ENCODE data around the gene ZNF618. TPM values are rescaled to one million over a fixed set of nuclear protein-coding genes. Genes with fewer than 3 reads are reported as not detected.

Gene ZNF618
- total RNA-seq, 2 donors from 2014 or later, result 0.04 TPM; not detected in 1

DNA sequence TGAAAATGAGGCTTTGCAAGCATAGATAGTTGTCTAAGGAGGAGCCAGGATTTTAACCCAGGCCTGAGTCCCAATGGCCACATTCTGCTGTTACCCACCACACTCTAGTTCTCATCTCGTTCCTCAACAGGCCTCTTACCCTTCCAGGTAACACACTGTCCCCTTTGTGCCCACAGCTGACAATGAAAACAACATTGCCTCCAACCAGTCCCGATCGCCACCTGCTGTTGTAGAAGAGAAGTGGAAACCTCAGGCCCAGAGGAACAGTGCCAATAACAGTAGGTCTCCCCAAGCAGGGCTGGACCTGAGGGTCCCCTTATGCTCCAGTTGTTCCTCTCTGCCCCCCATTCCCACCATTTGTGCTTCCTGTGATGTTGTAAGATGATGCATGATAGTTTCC is 171.6 kb downstream of the ZNF618 start:
- no peak overlapping the region for H3K27ac Mint-ChIP-seq
- no peaks in the 10 kb centered on the region for H3K36me3 Mint-ChIP-seq (ENCODE audit: low read depth)
- H3K9me3 Mint-ChIP-seq, result peaks cover 4% of the 10 kb centered on the region
- peaks cover 11% of the 10 kb centered on the region for H3K27me3 Mint-ChIP-seq
- H3K4me3 Mint-ChIP-seq, result no peak overlapping the region
- ATAC-seq (replicated peaks), result no peak
- no peaks in the 10 kb centered on the region for H3K4me1 Mint-ChIP-seq

DNA sequence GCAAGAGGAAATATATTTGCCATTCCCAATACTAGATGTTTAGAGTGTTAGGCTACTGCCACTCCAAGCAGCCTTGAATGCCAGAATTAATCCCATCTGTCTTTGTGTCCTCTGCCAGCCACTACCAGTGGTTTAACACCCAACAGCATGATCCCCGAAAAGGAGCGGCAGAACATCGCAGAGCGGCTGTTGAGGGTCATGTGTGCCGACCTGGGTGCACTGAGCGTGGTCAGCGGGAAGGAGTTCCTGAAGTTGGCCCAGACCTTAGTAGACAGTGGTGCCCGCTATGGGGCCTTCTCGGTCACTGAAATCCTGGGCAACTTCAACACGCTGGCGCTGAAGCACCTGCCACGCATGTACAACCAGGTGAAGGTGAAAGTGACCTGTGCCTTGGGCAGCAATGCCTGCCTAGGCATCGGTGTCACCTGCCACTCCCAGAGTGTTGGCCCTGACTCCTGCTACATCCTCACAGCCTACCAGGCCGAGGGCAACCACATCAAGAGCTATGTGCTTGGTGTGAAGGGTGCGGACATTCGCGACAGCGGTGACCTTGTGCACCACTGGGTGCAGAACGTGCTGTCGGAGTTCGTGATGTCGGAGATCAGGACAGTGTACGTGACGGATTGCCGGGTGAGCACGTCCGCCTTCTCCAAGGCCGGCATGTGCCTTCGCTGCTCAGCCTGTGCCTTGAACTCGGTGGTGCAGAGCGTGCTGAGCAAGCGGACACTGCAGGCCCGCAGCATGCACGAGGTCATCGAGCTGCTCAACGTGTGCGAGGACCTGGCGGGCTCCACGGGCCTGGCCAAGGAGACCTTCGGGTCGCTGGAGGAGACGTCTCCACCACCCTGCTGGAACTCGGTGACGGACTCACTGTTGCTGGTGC is 172.7 kb downstream of the ZNF618 start:
- H3K9me3 Mint-ChIP-seq, result peaks cover 3% of the 10 kb centered on the region
- no peak overlapping the region for H3K4me3 Mint-ChIP-seq
- H3K27ac Mint-ChIP-seq, result no peak overlapping the region
- H3K36me3 Mint-ChIP-seq (ENCODE audit: low read depth), result no peaks in the 10 kb centered on the region
- H3K27me3 Mint-ChIP-seq, result peaks cover 9% of the 10 kb centered on the region
- H3K4me1 Mint-ChIP-seq, result no peaks in the 10 kb centered on the region
- no peak for ATAC-seq (replicated peaks)

DNA sequence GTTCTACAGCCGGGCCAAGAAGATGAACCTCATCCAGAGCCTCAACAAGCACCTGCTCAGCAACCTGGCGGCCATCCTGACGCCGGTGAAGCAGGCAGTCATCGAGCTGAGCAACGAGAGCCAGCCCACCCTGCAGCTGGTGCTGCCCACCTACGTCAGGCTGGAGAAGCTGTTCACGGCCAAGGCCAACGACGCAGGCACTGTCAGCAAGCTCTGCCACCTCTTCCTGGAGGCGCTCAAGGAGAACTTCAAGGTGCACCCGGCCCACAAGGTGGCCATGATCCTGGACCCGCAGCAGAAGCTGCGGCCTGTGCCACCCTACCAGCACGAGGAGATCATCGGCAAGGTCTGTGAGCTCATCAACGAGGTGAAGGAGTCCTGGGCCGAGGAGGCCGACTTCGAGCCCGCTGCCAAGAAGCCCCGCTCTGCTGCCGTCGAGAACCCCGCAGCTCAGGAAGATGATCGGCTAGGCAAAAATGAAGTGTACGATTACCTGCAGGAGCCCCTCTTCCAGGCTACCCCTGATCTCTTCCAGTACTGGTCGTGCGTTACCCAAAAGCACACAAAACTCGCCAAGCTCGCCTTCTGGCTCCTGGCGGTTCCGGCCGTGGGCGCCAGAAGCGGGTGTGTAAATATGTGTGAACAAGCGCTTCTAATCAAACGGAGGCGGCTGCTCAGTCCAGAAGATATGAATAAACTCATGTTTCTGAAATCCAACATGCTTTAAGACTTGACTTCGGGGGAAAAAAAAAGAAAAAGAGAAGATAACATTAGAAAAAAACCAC is 173.5 kb downstream of the ZNF618 start:
- no peak overlapping the region for H3K27ac Mint-ChIP-seq
- no peaks in the 10 kb centered on the region for H3K36me3 Mint-ChIP-seq (ENCODE audit: low read depth)
- peaks cover 3% of the 10 kb centered on the region for H3K27me3 Mint-ChIP-seq

GRCh38 chr9:114050226-114050568 is 174.1 kb downstream of the ZNF618 start:
- Mint-ChIP-seq H3K4me1 (no peaks in the 10 kb centered on the region), H3K36me3 (ENCODE audit: low read depth) (no peaks in the 10 kb centered on the region), H3K27me3 (peaks cover 3% of the 10 kb centered on the region), H3K4me3 (no peak overlapping the region), H3K9me3 (no peaks in the 10 kb centered on the region), H3K27ac (no peak overlapping the region)
- no peak for ATAC-seq (replicated peaks)

More for the DNA sequence above, 173.5 kb downstream of the ZNF618 start:
- Mint-ChIP-seq H3K4me1 (no peaks in the 10 kb centered on the region), H3K9me3 (no peaks in the 10 kb centered on the region), H3K4me3 (no peak overlapping the region)
- ATAC-seq (replicated peaks), result no peak

GRCh38 chr9:114050646-114051045 is 174.5 kb downstream of the ZNF618 start:
- H3K27me3 Mint-ChIP-seq, result peaks cover 3% of the 10 kb centered on the region
- H3K4me3 Mint-ChIP-seq, result no peak overlapping the region
- no peaks in the 10 kb centered on the region for H3K9me3 Mint-ChIP-seq
- no peak for ATAC-seq (replicated peaks)
- H3K36me3 Mint-ChIP-seq (ENCODE audit: low read depth), result no peaks in the 10 kb centered on the region
- no peak overlapping the region for H3K27ac Mint-ChIP-seq
- no peaks in the 10 kb centered on the region for H3K4me1 Mint-ChIP-seq

DNA sequence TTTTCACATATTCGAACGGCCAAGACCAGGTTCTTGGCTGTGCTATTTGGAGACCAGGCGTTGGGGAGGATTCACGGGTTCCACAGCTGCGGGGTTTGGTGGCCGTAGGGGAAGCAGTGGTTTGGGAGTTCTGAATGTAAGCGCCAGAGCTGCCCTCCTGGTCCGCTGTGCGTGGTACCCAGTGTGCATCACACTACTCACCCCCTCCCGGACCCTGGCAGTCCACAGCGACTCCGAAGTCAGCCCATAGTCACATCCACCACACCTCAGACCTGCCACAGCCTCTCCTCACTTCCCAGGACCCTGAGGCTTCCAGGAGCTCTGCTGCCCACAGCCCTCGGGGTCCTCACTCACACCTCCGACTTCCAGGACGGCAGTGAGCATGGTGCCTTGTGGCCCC is 175.2 kb downstream of the ZNF618 start:
- no peak overlapping the region for H3K27ac Mint-ChIP-seq
- H3K4me3 Mint-ChIP-seq, result no peak overlapping the region
- no peaks in the 10 kb centered on the region for H3K36me3 Mint-ChIP-seq (ENCODE audit: low read depth)
- no peak for ATAC-seq (replicated peaks)
- H3K27me3 Mint-ChIP-seq, result no peaks in the 10 kb centered on the region
- no peaks in the 10 kb centered on the region for H3K4me1 Mint-ChIP-seq
- H3K9me3 Mint-ChIP-seq, result no peaks in the 10 kb centered on the region

DNA sequence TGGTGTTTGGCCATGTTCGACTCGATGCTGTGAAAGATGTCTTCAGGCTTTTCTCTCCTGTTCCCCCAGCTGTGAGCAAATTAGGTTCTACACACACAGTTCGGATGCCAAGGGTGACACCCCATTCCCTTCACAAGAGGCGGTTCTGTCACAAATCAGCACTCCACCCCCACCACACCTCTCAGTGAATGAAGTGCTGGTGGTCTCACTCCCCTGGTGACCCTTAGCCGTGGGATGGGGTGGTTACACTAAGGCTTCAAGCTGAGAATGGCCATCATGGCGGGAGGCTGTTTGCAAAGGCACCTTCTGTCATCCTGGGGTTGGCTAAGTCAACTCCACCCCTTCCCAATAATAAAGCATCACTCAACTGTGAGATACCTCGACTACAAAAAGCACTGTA is 175.6 kb downstream of the ZNF618 start:
- H3K36me3 Mint-ChIP-seq (ENCODE audit: low read depth), result no peaks in the 10 kb centered on the region
- H3K27me3 Mint-ChIP-seq, result no peaks in the 10 kb centered on the region
- ATAC-seq (replicated peaks), result no peak
- no peaks in the 10 kb centered on the region for H3K9me3 Mint-ChIP-seq
- no peaks in the 10 kb centered on the region for H3K4me1 Mint-ChIP-seq
- no peak overlapping the region for H3K4me3 Mint-ChIP-seq
- H3K27ac Mint-ChIP-seq, result no peak overlapping the region

DNA sequence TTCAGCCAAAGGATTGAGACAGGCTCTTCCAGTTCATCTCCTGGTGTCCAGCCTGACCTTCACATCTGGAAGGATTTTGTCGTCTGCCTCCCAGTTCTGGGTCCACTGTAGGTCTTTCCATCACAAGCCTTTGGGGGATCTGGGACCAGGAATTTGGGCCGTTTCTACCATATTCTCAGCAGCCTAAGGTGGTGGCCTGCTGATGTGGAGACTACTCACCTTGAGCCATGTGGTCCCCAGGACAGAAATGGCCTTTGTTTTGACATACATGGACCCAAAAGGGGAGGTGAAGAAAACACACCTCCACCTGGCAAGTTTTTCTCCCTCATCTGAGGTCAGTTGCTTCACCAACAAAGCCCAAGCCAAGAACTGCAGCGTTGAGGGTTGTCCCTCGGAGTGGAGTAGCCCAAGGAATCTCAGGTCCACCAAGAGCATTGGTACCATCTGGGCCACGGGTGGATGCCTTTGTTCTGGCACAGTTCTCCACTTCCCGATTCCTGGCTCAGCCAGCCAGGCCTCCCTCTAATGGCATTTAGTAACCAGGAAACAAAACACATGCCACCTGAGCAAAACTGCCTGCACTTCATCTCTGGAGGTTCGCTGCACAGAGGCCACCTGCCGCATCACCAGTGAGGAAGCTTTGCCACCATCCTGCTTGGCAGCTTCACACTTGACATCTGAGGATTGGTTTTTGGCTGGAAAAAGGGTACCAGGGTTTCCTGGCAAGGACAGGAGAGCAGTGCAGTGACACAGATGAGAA is 177.3 kb downstream of the ZNF618 start:
- H3K27me3 Mint-ChIP-seq, result no peaks in the 10 kb centered on the region
- H3K27ac Mint-ChIP-seq, result no peak overlapping the region
- no peaks in the 10 kb centered on the region for H3K9me3 Mint-ChIP-seq
- no peak for ATAC-seq (replicated peaks)
- no peaks in the 10 kb centered on the region for H3K4me1 Mint-ChIP-seq
- no peaks in the 10 kb centered on the region for H3K36me3 Mint-ChIP-seq (ENCODE audit: low read depth)
- no peak overlapping the region for H3K4me3 Mint-ChIP-seq

DNA sequence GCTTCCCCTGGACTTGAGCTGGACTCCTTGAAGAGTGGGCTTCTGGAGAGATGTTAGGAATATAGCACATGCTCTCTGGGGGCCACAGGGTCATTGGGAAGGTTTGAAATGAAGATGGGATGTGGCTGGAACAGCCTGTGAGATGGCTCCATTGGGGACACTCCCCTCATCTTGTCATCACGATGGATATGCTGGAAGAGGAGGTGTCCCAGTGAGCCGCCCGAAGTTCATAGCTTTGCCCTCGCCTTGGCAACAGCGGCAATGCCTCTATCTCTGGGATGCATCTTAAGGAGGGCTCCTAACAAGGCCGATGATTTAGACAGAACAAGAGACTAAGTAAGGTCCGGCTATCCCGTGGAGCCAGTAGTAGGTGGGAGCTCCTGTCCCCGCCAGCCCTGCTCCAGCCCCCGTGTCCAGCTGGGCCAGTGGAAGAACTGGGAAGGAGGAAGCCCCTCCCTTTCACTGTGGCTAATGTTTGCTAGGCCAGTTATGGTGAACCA is 178.1 kb downstream of the ZNF618 start:
- H3K9me3 Mint-ChIP-seq, result no peaks in the 10 kb centered on the region

GRCh38 chr9:114055061-114055460 is 179.0 kb downstream of the ZNF618 start:
- no peaks in the 10 kb centered on the region for H3K27me3 Mint-ChIP-seq
- H3K4me1 Mint-ChIP-seq, result no peaks in the 10 kb centered on the region
- H3K27ac Mint-ChIP-seq, result no peak overlapping the region
- H3K4me3 Mint-ChIP-seq, result no peak overlapping the region
- ATAC-seq (replicated peaks), result no peak
- no peaks in the 10 kb centered on the region for H3K9me3 Mint-ChIP-seq
- H3K36me3 Mint-ChIP-seq (ENCODE audit: low read depth), result no peaks in the 10 kb centered on the region

More for the DNA sequence above, 178.1 kb downstream of the ZNF618 start:
- Mint-ChIP-seq H3K4me3 (no peak overlapping the region), H3K27ac (no peak overlapping the region), H3K4me1 (no peaks in the 10 kb centered on the region), H3K36me3 (ENCODE audit: low read depth) (no peaks in the 10 kb centered on the region), H3K27me3 (no peaks in the 10 kb centered on the region)
- no peak for ATAC-seq (replicated peaks)

GRCh38 chr9:114055894-114056293 is 179.8 kb downstream of the ZNF618 start:
- H3K36me3 Mint-ChIP-seq (ENCODE audit: low read depth), result no peaks in the 10 kb centered on the region
- H3K4me1 Mint-ChIP-seq, result no peaks in the 10 kb centered on the region
- H3K27me3 Mint-ChIP-seq, result no peaks in the 10 kb centered on the region

DNA sequence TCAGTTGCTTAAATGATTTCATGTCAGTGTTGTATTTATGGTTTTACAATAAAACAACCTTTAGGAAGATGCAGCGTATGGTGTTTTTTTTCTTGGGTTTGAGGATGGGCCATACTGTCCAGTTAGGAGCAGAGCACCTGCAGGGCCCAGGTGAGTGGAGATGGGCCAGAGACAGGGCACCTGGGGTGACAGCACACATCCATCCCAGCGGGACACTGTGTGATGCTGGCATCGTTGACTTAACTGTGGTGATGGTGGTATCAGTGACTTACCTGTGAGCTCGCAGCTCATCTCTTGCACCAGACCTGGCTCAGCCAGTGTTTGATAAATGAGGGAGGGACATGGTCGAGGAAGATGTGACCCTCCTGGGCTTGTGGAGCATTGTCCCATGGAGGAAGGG is 180.4 kb downstream of the ZNF618 start:
- no peaks in the 10 kb centered on the region for H3K9me3 Mint-ChIP-seq
- H3K36me3 Mint-ChIP-seq (ENCODE audit: low read depth), result no peaks in the 10 kb centered on the region
- peaks cover under 1% of the 10 kb centered on the region for H3K27me3 Mint-ChIP-seq
- H3K4me1 Mint-ChIP-seq, result no peaks in the 10 kb centered on the region
- ATAC-seq (replicated peaks), result no peak
- no peak overlapping the region for H3K27ac Mint-ChIP-seq
- H3K4me3 Mint-ChIP-seq, result no peak overlapping the region

More at GRCh38 chr9:114055894-114056293, 179.8 kb downstream of the ZNF618 start:
- no peak overlapping the region for H3K4me3 Mint-ChIP-seq
- H3K9me3 Mint-ChIP-seq, result no peaks in the 10 kb centered on the region
- no peak for ATAC-seq (replicated peaks)
- no peak overlapping the region for H3K27ac Mint-ChIP-seq

GRCh38 chr9:114057161-114057885 is 181.2 kb downstream of the ZNF618 start:
- ATAC-seq (replicated peaks), result no peak
- Mint-ChIP-seq H3K27ac (no peak overlapping the region), H3K9me3 (no peaks in the 10 kb centered on the region), H3K4me1 (no peaks in the 10 kb centered on the region), H3K36me3 (ENCODE audit: low read depth) (no peaks in the 10 kb centered on the region), H3K27me3 (peaks cover 6% of the 10 kb centered on the region), H3K4me3 (no peak overlapping the region)

DNA sequence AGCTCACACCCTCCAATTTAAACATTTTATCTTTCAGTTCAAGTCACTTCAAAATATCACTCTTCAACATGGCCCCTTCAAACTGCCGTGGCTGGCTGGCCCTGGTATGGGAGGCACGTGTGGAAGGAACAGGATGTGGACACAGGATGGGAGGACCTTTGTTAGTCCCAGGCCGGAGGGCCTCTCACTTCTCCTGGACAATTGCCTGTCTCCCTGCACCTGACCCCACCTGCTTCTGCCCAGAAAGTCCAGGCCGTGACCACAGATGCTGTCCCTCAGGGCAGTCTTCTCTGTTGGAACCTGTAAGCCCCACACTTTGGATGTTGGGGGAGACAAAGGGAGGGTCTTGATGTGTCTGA is 182.6 kb downstream of the ZNF618 start:
- Mint-ChIP-seq H3K9me3 (no peaks in the 10 kb centered on the region), H3K4me1 (no peaks in the 10 kb centered on the region), H3K36me3 (ENCODE audit: low read depth) (no peaks in the 10 kb centered on the region), H3K27ac (no peak overlapping the region), H3K27me3 (peaks cover 15% of the 10 kb centered on the region), H3K4me3 (no peak overlapping the region)
- ATAC-seq (replicated peaks), result no peak
